Activated CD4-positive, CD25-positive, alpha-beta regulatory T cell treated with anti-CD3 and anti-CD28 coated beads, Interleukin-2, amount 50 U/mL, for 72 hours (primary cell): ENCODE measurements around the gene FFAR4.

Experiments used
- DNase-seq: peaks from one replicate; pipeline ENCODE4 v3.0.0; 2021

Gene FFAR4

DNA sequence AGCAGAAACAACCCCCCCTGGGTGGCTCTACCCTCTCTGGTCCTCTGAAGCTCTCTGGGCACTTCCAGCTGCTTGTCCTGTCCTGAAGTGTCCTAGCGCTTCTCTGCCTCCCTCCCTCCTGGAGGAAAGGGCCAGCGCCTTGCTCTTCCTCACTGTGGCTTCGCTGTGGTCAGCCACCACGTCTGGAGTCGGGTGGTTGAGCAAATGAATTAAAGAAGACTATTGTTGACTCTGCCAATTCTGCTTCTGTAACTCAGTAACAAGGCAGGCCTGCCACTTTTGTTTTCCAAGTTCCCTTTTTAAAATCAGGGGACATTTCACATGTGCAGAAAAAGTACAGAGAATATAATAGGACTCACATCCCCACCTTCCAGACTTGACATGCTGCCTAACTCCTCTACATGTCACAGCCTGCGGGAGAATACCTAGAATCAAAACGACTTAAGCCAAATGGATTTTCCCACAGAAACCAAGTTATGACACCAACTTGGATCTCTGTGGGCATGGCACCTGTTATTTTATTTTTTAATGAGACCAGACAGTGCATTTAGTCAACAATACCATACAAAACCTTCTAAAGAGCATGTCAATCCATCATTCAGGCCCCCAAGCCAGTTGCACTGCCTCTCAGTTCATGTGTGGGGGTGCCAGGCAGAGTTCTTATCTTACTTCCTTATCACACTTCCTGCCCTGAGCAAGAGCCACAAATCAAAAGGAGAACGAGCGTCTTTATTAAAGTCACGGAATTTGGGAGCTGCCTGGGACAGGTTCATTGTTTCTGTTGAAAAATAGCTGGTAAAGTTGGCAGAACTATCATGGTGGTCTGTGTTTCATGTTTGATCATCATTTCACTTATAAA lies 6.8 kb downstream of the FFAR4 start:
- DNase-seq, result no peak

DNA sequence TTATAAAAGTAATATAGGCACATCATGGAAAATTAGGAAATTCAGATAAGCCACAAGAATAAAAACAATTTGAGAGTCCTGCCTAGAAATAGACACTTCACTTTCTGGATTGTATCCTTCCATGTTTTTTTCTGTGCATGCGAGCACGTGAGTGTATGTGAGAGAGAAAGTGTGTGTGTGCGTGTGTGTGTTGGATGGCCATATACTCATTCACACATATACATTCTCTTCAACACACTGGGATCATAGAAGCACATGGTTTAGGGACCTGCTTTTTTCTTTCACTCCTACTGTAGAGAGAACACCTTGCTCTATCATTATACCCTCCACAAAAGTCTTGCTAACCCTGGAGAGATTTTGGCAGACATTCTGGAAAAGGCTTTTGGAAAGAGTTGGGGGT lies 7.5 kb downstream of the FFAR4 start:
- no peak for DNase-seq

DNA sequence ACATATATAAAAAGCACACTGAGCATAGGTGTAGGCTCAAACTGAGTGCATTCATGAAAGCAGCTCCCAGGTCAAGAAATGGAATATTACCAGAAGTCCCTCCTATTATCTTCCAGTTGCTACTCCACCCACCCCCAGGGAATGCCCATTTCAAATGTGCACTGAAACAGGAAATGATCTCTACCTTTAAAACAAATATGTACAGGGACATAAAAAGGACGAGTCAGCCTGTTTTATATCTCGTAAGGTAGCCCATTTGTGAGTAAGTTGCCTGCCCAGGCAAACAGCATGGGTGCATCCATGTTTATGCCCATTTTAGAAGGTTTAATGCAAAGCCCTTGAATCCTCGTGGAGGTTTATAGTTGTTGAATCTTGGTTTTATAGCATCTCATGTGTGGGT lies 10.4 kb downstream of the FFAR4 start:
- DNase-seq, result no peak

DNA sequence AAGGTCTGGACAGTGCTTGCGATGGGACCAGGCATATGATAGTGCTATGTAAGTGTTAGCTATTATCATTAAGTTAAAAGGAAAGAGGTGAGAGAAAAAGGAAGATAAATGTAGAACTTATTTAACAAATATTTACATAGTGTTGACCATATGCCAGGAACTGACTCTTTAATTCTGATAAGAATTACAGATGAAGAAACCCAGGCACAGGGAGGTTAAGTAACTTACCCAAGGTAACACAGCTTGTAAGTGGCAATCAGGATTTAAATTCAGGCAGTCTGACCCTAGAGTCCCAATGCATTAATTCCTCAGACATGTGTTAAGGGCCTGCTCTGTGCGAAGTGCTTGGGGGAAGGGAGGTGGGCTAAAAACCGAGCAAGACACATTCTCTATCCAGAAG lies 11.1 kb downstream of the FFAR4 start:
- no peak for DNase-seq

DNA sequence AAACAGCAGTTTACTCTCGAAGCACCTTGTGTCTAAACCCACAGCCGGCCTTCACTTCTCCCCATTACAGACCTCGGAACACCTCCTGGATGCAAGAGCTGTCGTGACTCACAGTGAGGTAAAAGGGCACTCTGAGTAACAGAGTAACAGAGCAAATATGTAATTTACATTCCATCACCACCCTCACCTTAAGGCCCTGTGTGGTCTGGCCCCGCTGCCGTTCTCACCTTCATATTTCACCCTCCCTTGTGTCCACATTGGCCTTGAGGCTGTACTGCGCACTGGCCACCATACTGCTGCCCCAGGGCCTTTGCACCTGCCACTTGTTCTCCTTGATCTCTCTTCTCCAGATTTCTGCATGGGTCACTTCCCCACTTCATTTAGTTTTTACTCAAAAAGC lies 12.6 kb downstream of the FFAR4 start:
- no peak for DNase-seq

DNA sequence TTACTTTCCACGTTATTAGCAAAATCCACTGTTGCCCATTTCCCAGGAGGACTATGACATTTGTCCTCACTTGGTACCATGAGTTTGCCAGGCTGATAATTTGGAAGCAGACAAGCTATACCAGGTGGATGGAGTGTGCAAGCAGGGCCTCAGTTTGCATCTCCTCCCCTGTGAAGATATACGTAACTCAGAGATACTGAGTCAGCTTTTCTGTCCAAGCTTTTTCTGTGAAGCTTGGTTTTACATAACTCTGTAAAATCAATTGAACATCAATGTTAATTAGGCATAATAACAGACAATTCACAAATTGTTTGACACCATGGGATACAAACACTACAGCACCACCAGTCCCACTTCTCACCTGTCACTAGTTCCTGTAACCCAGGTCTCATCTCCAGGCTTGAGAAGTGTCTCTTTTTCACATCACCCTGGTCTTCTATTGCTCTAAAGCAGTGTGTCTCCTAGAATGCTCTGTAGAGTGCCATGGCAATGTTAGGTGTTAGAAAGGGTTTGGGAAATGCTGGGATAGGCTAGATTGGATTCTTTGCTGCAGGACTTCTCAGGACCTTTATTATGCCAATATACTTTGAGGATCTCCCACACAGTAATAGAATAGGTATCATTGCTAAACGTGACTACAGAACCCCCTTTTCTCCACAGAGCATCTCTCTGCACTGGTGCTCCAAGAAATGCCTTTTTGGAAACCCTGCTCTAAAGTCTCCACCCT lies 13.7 kb downstream of the FFAR4 start:
- no peak for DNase-seq

DNA sequence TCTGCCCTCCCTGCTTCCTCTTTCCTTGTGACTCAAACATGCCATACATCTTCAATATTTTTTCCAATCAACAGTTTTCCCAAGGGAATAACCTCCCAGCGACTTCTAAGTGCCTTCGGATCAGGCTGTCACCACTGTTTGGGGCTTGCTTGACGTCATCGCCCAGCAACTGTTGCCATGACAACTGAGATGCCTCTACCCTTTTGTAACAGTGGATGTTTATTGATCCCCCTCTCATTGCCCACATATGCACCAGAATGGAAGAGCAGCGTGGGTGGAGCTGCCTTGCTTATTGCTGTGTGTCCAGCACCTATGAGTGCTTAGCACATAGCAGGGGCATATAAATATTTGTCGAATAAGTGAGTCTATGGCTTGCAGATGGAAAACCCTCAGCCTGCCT lies 14.4 kb downstream of the FFAR4 start:
- DNase-seq, result no peak

DNA sequence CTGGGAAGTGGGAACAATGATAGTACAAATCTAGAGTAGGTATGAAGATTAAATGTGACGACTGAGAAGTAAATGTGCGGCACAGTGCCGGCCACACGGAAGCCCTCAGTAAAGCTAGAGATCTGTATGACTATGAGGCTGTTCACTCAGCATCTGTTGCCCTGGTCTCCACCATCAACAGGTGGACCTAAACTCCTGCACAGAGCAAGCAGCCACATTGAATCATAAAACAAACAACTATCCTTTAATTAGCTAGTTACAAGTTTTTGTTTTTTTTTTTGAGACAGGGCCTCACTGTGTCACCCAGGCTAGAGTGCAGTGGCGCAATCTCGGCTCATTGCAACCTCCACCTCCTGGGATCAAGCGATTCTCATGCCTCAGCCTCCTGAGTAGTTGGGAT lies 18.0 kb downstream of the FFAR4 start:
- DNase-seq, result no peak

DNA sequence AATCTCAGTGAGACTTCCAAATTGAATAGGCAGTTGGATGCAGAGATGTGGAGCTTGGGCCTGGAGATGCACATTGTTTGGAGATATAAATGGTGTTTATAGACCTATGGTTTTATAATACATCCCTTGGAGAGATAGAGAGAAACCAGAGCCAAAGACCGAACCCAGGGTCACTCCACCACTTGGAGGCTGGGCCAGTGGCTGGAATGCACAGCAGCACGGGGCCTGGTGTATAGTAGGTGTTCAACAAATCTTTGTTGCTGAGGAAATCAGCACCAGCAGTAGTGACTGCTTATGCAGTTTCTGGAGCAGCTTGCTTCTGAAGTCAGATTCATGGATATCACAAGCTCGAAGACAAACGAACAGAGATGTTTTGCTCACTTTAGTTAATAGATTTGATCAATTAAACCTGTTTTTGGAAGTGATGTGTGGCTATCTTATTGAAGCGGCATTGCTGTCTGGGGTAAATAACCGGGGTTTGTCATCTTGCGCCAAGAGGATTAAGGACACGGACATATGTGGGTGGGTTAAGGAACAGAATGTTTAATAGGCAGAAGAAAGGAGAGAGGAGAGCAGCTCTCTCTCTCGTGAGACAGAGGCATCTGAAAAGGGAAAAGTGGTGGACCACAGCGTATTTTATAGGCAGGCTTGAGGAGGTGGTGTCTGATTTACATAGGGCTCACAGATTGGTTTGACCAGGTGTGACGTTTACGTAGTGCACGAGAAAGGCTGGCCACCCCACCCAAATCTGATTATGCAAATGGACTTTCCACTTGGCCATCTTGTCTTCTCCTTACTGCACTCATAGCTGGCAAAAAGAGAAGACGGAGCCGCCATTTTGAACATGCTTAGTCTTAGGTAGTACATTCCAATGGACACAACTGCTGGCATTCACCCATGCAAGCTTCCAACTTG lies 23.4 kb downstream of the FFAR4 start:
- DNase-seq, result no peak

DNA sequence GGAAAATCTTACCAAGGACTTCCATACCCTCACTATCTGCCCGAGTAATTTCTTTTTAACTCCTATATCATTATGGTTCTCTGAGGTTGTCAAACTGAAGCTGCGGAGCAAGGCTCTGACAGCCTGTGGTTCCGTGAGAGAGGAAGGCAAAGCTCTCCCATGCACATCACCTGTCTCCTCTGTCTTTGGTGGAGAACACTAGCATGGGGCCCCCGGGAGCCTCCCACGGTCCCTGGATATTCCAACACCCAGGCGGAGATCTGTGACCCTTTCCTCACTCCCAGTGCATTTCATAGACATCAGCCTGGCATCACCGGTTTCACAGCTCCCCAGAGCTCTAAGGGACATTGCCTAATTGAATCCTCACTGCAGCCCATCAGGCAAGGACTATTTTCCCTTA lies 24.2 kb downstream of the FFAR4 start:
- DNase-seq, result no peak

DNA sequence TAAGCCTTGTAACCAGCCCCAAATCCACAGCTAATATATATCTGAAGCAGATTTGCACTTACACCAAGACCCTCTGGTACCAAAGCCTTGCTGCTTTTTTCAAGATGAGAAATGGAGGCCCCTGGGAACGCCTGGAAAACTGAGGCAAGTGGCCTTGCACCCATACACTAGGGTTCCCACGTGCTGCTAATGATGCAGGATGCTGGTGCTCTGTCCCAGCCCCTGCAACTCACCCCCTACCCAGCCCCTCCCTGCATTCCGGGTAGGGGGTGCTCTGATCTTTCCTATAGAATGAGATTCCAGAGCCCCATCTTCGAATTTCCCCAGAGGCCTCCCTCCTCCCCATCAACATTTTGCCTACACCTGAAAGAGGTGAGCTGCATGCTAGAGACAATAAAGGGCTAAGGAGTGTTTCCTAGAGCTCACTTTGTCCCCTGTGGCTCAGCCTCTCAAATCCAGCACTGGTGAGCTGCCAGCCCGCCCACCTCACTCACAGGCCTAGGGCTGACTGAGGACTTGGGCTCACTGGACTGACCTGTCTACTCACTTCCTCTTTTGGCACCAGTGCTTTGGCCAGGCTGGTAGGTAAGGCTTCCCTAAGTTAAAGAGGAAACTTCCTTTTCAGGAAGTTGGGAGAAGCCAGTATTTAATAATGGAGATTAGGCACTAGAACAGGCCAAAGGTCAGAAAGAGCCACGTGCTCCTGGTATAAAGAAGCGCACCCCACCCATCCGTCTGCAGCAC lies 24.8 kb downstream of the FFAR4 start:
- DNase-seq, result no peak

DNA sequence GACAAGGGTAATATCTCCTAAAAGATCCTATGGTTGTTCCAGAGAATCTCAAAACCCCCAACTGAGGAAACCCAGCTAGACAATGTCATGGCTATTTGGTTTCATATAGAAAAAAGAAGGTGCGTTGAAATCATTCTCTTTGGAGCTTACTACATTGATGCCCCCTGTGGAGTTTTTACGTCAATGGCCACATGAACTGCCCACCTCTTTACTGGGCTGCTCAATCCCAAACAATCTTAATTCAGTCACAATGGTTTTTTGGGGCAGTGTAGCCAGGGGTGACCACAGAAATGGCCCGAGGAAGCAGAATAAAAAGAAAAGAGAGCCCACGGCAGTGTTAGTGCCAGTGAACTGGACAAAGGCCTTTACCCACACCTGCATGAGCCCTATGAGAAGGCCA lies 26.8 kb downstream of the FFAR4 start:
- DNase-seq, result no peak

DNA sequence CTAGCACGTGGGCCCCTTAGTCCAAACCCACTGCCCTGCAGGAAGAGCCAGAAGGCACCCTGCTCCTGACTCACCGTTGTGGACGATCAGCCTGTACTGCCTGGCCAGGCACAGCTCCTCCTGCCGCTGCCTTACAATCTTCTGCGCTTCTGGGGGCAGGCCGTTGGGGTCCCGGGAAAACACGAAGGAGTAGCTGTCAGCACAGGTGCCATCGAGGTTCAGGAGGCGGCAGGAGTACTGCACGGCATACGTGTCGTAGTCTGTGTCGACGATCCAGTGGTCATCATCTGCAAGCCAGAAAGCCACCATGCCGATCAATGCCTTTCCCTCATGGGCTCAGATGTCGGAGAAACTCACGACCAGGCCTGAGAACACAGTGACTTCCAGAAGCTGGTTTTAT lies 27.3 kb downstream of the FFAR4 start:
- no peak for DNase-seq

DNA sequence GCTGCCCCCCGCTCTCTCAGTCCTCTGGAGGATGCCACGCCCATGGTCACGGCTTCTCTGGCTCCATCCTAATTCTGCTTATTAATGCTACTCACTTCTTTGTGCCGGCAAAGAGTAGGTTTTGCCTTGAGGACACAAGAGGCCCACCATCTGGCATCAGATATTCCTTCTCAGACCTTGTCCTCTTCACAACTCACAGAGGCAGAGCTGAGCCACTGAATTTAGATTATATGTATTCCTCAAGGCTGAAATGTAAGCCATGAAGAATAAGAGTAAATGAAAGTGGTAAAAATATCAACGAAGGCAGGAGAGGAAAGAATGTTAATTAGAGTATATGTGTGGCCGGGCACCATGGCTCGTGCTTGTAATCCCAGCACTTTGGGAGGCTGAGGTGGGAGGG lies 28.1 kb downstream of the FFAR4 start:
- DNase-seq, result no peak

DNA sequence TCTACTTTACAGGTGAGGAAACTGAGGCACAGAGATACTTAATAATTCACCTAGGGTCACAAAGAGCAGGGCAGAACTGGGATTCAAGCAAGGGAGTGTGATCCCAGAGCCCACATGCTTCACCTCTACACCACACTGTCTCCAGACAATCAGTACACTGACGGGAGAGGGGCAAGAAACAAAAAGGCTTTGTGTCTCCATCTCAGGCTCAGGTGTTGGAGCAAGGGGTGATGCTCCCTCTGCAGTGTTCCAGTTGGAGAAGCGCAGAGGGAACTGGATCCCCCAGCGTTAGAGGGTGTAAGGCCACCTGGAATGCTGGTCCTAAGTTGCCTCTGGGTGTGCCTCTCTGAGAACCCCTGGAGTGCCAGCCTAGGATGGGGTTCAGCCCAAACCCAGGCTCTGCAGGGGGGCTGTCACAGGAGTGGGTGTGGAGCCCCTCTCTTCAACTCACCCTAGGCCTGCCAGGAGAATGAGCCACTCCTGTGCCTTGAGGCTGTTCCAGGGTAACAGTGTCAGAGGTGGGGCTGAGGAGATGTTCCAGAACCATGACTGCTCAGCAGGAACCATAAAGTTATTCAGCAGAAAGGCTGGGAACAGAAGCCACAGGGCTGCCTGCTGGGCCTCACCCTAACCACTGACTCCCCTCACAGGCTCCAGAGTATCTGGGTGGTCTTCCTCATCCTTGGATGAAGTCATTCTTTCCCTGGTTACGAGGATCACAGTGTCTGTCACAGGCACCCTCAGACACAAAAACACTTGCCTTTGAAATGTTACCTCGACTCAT lies 29.1 kb downstream of the FFAR4 start:
- DNase-seq, result no peak

DNA sequence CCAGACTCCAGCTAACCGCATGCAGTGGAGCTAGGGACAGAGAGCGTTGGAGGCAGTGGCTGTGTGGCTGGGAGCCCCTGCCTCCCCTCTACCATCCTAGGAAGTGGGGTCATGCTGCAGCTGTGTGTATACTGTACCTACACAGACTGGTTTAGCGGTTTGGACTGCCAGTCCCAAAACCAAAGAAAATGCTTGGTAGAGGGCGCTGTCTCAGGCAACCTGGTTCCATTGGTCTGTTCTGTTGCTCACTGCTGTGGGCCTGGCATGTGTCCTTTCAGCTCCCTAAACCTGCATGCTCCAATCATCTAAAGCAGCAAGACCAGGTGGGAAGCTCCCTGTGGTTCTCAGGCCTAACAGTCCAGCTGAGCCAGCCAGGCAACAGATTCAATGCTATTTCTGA lies 30.1 kb downstream of the FFAR4 start:
- no peak for DNase-seq

DNA sequence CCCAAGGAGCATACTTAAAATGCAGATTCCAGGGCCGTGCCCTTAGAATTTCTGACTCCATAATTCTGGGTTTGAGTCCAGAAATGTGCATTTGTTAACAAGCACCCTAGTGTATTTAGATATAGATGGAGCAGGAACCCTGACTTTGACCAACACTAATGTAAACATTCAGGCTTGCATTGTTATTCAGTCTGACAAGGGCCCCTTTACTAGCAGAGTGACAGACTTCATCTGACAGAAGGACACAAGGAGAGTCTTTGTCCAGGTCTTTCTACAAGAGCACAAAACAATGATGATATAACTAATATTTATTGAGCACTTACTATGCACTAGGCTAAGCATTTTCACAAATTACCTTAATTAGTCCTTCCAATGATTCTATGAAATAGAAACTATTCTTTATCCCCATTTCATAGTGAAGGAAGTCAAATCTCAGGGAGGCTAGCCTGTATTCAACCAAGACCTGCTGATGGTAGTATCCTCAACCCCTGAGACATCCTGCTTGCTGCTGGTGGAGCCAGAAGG lies 30.7 kb downstream of the FFAR4 start:
- no peak for DNase-seq

DNA sequence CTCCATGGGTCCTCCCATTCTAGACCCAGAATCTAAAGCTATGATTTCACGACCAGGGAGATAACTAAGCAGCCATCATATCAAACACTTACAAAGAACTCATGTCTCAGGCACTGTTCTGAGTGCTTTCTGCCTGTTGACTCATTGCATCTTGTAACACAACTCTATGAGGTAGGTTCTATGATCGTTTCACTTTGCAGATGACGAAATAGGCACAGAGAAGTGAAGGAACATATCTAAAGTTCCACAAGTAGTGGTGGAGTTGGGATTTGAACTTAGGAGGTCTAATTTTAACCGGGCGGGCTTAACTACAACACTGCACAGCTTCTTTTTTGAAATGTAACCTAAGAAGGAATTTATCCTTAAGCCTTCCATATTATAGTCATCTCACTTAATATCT lies 31.7 kb downstream of the FFAR4 start:
- no peak for DNase-seq

DNA sequence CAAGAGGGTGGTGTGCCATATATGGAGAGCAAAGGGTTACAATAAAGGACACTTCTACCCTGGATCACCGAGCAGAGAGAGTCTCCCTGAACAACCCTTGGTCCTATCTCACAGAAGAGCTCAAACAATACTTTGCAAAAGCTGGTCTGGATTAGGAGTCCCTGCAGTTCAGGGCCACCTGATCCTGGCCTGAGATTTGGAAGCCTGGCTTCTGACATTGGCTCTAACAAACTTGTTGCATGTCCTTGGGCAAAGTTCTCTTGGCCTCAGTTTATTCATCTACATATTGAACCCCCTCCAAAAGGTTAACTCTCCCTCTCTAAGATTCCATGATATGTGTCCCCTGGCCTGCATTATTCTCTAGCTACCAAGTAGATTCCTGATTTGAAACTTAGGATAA lies 32.9 kb downstream of the FFAR4 start:
- no peak for DNase-seq

DNA sequence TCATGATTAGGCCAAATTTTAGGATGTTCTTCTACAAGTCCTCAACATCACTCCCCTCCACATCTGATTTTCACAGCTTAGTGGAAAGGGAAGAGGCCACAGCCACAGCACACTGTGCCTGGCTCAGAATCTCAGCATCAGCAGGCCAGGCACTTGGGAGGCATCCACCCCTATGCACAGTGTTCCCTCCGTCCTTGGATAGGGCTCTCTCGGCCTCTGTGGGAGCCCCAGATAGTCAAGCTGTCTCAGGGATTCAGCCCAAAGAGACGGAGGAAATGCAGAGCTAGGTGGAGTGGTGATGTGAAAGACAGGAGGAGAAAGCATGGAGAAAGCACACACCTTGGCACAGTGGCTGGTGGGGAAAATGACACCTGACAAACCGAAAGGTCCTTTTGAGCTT lies 33.3 kb downstream of the FFAR4 start:
- no peak for DNase-seq

DNA sequence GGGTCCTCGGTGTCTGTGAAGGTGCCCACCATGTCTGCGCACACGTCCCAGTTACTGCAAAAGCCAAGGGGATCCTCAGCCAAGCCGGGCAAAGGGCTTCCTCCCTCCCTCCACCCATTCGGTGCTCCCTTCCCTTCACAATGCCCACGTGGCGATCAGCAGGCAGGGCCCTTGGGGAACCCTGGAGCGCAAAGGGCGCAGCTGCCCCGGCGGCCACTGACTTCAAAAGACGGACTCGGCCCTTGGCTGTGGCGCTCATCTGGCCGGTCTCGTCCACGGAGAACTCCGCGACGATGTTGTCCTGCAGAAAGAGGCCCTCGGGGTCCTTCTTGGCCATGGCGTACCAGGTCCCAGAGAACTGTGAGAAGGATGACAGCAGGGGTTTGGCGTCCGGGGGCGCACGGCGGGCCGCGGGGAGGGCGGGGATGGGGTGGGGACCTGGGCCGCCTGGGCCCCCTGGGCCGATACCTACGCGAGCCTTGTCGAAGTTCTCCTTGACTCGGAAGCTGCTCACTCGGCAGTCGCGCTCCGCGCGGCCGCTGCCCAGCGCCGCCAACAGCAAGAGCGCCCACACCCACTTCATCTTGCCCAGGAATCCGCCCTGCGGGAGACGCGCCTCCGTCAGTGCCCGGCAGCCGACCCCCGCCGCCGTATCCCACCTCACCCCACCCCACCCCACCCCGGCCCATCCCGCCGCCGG lies 34.1 kb downstream of the FFAR4 start:
- DNase-seq, result no peak
